Measurements from ENCODE around the gene PTGES3. TPM values are rescaled to one million over a fixed set of nuclear protein-coding genes. Genes with fewer than 3 reads are reported as not detected.

PTGES3 gene
- total RNA-seq, 1 experiment from 2014 or later, result 394 TPM

- ChIA-PET POLR2A (interaction anchor here (0.6 to 1.9 kb wide), 11 partner anchors 9 to 729 kb away, joined by 3 to 15 read pairs (median 3); partner anchors contain the start of genes GLS2, INHBE, PRIM1 and PTGES3), CTCF (interaction anchor here (0.7 to 1.6 kb wide), 4 partner anchors 26 to 276 kb away, joined by 3 to 13 read pairs (median 4); partner anchors contain the start of gene PRIM1)
- ATAC-seq (no peak), DNase-seq (ENCODE audit: low spot score) (no peak)
- Mint-ChIP-seq H3K4me1 (peaks cover 42% of the 10 kb centered on the region), H3K27me3 (ENCODE audit: low read depth) (no peaks in the 10 kb centered on the region), H3K9me3 (no peaks in the 10 kb centered on the region), H3K27ac (peak overlapping the region; percentile 98), H3K4me3 (peak overlapping the region; percentile 99), H3K36me3 (peaks cover 69% of the 10 kb centered on the region)
- TF ChIP-seq ZNF671 (CRISPR knock-in tag; IDR thresholded peaks at IDR 0.05), result no peak
- TF ChIP-seq ZNF317 (CRISPR knock-in tag; IDR thresholded peaks at IDR 0.05; ENCODE audit: borderline replicate concordance, low read depth), result no peak
- TF ChIP-seq USF2 (CRISPR knock-in tag; IDR thresholded peaks at IDR 0.05), result no peak
- no peak for TF ChIP-seq FOXP4 (CRISPR knock-in tag; IDR thresholded peaks at IDR 0.05)
Measured at GRCh38 chr12:56725723-56726102, 37.6 kb upstream of the PTGES3 start.

- H3K9me3 Mint-ChIP-seq, result no peaks in the 10 kb centered on the region
- ATAC-seq (peak; percentile 92), DNase-seq (ENCODE audit: low spot score) (peak; percentile 93)
- H3K4me3 Mint-ChIP-seq, result peak within 1 kb of the TSS; percentile 99
- CTCF ChIA-PET, result interaction anchor here (0.7 to 1.6 kb wide), 4 partner anchors 27 to 276 kb away, joined by 3 to 13 read pairs (median 4); partner anchors contain the start of gene PRIM1
- H3K27ac Mint-ChIP-seq, result peak within 1 kb of the TSS; percentile 98
- POLR2A ChIA-PET, result interaction anchor here (0.6 to 1.9 kb wide), 11 partner anchors 8 to 730 kb away, joined by 3 to 15 read pairs (median 3); partner anchors contain the start of genes GLS2, INHBE, PRIM1 and PTGES3
- H3K36me3 Mint-ChIP-seq, result peaks cover 74% of the 10 kb centered on the region
- peaks cover 48% of the 10 kb centered on the region for H3K4me1 Mint-ChIP-seq
- no peaks in the 10 kb centered on the region for H3K27me3 Mint-ChIP-seq (ENCODE audit: low read depth)
- TF ChIP-seq RORB (CRISPR knock-in tag; IDR thresholded peaks at IDR 0.05) (no peak), NFYB (CRISPR knock-in tag; conservative IDR thresholded peaks at IDR 0.05; ENCODE audit: low read depth) (no peak; the same call in 1 of the 2 replicates), USF1 (CRISPR knock-in tag; IDR thresholded peaks at IDR 0.05) (peak; percentile 49), FOXP1 (CRISPR knock-in tag; IDR thresholded peaks at IDR 0.05; ENCODE audit: borderline replicate concordance) (peak; percentile 86; the same call in 1 of the 2 replicates), GTF2I (CRISPR knock-in tag; conservative IDR thresholded peaks at IDR 0.05) (no peak), ZNF396 (CRISPR knock-in tag; IDR thresholded peaks at IDR 0.05; ENCODE audit: borderline replicate concordance) (no peak), ZNF416 (CRISPR knock-in tag; IDR thresholded peaks at IDR 0.05) (no peak), ZNF138 (CRISPR knock-in tag; conservative IDR thresholded peaks at IDR 0.05) (no peak), FOXP4 (CRISPR knock-in tag; IDR thresholded peaks at IDR 0.05) (no peak; the same call in 1 of the 2 replicates), ZNF121 (CRISPR knock-in tag; IDR thresholded peaks at IDR 0.05) (no peak), PRDM15 (CRISPR knock-in tag; IDR thresholded peaks at IDR 0.05) (no peak), CREM (CRISPR knock-in tag; IDR thresholded peaks at IDR 0.05) (peak; percentile 43; the same call in 1 of the 2 replicates), SP1 (CRISPR knock-in tag; conservative IDR thresholded peaks at IDR 0.05) (peak; percentile 80), TCF7 (CRISPR knock-in tag; IDR thresholded peaks at IDR 0.05; ENCODE audit: low read depth) (no peak), CBFB (CRISPR knock-in tag; IDR thresholded peaks at IDR 0.05; ENCODE audit: low read depth) (no peak), MXD4 (CRISPR knock-in tag; IDR thresholded peaks at IDR 0.05; ENCODE audit: borderline replicate concordance) (no peak), TEAD1 (CRISPR knock-in tag; IDR thresholded peaks at IDR 0.05) (peak; percentile 44; the same call in 1 of the 2 replicates), ZMAT4 (CRISPR knock-in tag; IDR thresholded peaks at IDR 0.05) (no peak)
- TF ChIP-seq, protein P1, sequence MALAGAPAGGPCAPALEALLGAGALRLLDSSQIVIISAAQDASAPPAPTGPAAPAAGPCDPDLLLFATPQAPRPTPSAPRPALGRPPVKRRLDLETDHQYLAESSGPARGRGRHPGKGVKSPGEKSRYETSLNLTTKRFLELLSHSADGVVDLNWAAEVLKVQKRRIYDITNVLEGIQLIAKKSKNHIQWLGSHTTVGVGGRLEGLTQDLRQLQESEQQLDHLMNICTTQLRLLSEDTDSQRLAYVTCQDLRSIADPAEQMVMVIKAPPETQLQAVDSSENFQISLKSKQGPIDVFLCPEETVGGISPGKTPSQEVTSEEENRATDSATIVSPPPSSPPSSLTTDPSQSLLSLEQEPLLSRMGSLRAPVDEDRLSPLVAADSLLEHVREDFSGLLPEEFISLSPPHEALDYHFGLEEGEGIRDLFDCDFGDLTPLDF (CRISPR knock-in tag; IDR thresholded peaks at IDR 0.05), result peak; percentile 80
Measured at GRCh38 chr12:56724972-56725722, 37.1 kb upstream of the PTGES3 start, which contains the start of gene NACA. TSS of gene NACA (minus strand) at chr12:56725299. CDS start at chr12:56724521, 778 bp downstream.
